Measurements from ENCODE around the gene KLK14.

The KLK14 gene

DNA sequence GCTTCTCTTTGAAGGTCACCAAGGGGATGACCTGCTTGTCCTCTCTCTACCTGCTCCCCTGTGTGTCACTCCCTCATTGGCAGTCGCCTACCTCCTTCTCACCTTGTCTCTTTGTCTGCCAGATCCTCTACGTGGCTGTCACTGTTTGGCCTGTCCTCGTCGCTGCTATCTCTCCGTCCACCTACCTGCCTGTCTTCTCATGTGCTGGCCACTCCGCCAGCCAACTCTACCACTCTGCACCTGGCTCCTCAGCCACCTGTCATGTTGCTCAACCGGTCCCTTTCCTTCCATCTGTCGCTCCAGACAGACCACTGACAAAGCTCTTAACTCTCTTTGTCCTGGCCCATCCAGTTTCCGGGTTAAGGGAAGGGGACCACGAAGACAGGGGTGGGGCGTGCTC lies 48.0 kb downstream of the KLK14 start, which contains the start of gene KLK12:
Gene KLK12, minus strand, starts transcription at position 299 of the 400 bp plus-strand sequence. CDS start 381 bp downstream, outside the sequence.
- CTCF ChIA-PET: no interaction called here
- TF ChIP-seq, protein P1, sequence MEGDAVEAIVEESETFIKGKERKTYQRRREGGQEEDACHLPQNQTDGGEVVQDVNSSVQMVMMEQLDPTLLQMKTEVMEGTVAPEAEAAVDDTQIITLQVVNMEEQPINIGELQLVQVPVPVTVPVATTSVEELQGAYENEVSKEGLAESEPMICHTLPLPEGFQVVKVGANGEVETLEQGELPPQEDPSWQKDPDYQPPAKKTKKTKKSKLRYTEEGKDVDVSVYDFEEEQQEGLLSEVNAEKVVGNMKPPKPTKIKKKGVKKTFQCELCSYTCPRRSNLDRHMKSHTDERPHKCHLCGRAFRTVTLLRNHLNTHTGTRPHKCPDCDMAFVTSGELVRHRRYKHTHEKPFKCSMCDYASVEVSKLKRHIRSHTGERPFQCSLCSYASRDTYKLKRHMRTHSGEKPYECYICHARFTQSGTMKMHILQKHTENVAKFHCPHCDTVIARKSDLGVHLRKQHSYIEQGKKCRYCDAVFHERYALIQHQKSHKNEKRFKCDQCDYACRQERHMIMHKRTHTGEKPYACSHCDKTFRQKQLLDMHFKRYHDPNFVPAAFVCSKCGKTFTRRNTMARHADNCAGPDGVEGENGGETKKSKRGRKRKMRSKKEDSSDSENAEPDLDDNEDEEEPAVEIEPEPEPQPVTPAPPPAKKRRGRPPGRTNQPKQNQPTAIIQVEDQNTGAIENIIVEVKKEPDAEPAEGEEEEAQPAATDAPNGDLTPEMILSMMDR (IDR thresholded peaks at IDR 0.05; ENCODE audit: control extremely low read depth, extremely low read depth, low read depth, missing control alignments): no peak
- POLR2A ChIA-PET: no interaction called here
- no peak for DNase-seq (ENCODE audit: extremely low spot score)

DNA sequence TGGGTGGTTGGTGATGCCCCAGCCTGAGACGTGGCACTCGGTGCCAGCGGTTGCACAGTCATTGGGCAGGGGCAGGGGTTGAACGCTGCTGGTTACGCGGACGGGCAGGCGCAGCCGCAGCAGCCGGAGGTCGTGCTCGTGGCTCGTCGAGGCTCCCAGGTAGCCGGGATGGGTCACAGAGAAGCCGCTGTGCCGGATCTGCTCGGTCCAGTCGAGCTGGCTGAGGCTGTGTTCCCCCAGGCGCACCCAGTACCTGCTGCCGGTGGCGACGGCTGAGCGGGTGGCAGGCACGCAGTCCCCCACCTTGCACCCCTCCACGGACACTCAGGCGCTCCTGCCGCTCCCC lies 50.8 kb downstream of the KLK14 start:
- DNase-seq (ENCODE audit: extremely low spot score): no peak
- ChIA-PET CTCF (no interaction called here), POLR2A (no interaction called here)
- TF ChIP-seq, protein P1 (IDR thresholded peaks at IDR 0.05; ENCODE audit: control extremely low read depth, extremely low read depth, low read depth, missing control alignments): no peak

DNA sequence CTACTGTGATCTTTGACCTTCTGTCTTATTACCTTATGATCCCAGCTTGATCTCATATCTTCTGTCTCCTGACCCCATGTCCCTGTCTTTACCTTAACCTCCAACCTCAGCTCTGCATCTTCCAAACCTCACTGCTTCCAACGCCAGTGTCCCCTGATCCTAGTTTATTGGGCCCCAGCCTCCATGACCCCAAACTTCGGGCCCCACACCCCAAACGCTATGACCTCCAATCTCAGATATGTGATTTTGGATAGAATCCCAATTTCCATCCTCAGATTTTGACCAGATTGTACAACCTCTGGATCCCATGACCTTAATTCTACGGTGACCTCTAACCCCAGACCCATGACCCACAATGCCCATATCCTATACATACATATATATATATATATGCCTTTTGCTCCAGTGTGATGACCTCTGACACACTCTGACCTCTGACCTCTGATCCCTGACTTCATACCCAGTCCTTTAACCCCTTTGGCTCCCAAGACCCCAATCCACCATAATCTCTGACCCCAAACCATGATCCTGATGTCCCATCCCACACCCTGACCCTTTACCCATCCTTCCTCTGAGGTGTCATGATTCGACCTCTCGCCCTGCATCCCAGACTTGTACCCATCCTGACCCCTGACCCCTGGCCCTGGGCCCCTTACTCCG lies 51.3 kb downstream of the KLK14 start:
- DNase-seq (ENCODE audit: extremely low spot score): no peak
- ChIA-PET CTCF (no interaction called here), POLR2A (no interaction called here)
- TF ChIP-seq, protein P1 (IDR thresholded peaks at IDR 0.05; ENCODE audit: control extremely low read depth, extremely low read depth, low read depth, missing control alignments): no peak

GRCh38 chr19:51030631-51031030 lies 52.1 kb downstream of the KLK14 start:
- ChIA-PET CTCF (no interaction called here), POLR2A (no interaction called here)
- DNase-seq (ENCODE audit: extremely low spot score): no peak
- TF ChIP-seq, protein P1 (IDR thresholded peaks at IDR 0.05; ENCODE audit: control extremely low read depth, extremely low read depth, low read depth, missing control alignments): no peak

GRCh38 chr19:51029718-51030117 lies 53.0 kb downstream of the KLK14 start:
- ChIA-PET CTCF (no interaction called here), POLR2A (no interaction called here)
- TF ChIP-seq, protein P1 (IDR thresholded peaks at IDR 0.05; ENCODE audit: control extremely low read depth, extremely low read depth, low read depth, missing control alignments): no peak
- no peak for DNase-seq (ENCODE audit: extremely low spot score)

Measured in GM10248 (cell line).